ENCODE measurements around the gene TMEM167A. TPM values are rescaled to one million over a fixed set of nuclear protein-coding genes. Genes with fewer than 3 reads are reported as not detected.
A peak's percentile ranks its signal among the peaks of the same experiment; 100 is the strongest.

TMEM167A gene
- total RNA-seq, 2 donors from 2014 or later = 124 to 134 TPM

GRCh38 chr5:83099445-83099844, 22.3 kb upstream of the TMEM167A start:
- TF ChIP-seq CTCF (conservative IDR thresholded peaks at IDR 0.05) = no peak
- no peak overlapping the region for H3K9ac ChIP-seq (ENCODE audit: extremely low read depth, low read length, poor library complexity, severe bottlenecking)
- H3K9me3 ChIP-seq (ENCODE audit: control insufficient read depth, low read length) = no peaks in the 10 kb centered on the region
- DNase-seq = no peak
- Mint-ChIP-seq H3K27me3 (ENCODE audit: insufficient read depth) (peaks cover 1% of the 10 kb centered on the region), H3K4me3 (no peak overlapping the region), H3K4me1 (peaks cover 29% of the 10 kb centered on the region), H3K27ac (no peak overlapping the region), H3K9me3 (peaks cover 2% of the 10 kb centered on the region), H3K36me3 (ENCODE audit: low read depth) (no peaks in the 10 kb centered on the region)
- peaks cover 20% of the 10 kb centered on the region for H3K4me1 ChIP-seq (ENCODE audit: control insufficient read depth, insufficient read depth, low read length)
- H3K27me3 ChIP-seq (ENCODE audit: control insufficient read depth, insufficient read depth, low read length, poor library complexity, severe bottlenecking) = no peaks in the 10 kb centered on the region
- H3K36me3 ChIP-seq (ENCODE audit: control insufficient read depth, insufficient read depth, low read length) = no peaks in the 10 kb centered on the region
- 11 to 41% methylated on average over 1 of the region's 1 CpG for WGBS, 2 experiments (ENCODE audit: insufficient coverage in 1 of 2, insufficient read length in 1 of 2)
- H3K4me3 ChIP-seq (ENCODE audit: low read length) = peak overlapping the region; percentile 32
- no peak overlapping the region for H3K27ac ChIP-seq (ENCODE audit: low read depth, low read length)

- DNase-seq = no peak
- Histone ChIP-seq H3K4me3 (ENCODE audit: low read length) (peak overlapping the region; percentile 32), H3K4me1 (ENCODE audit: control insufficient read depth, insufficient read depth, low read length) (peaks cover 20% of the 10 kb centered on the region), H3K27me3 (ENCODE audit: control insufficient read depth, insufficient read depth, low read length, poor library complexity, severe bottlenecking) (no peaks in the 10 kb centered on the region), H3K36me3 (ENCODE audit: control insufficient read depth, insufficient read depth, low read length) (no peaks in the 10 kb centered on the region), H3K9me3 (ENCODE audit: control insufficient read depth, low read length) (peaks cover 1% of the 10 kb centered on the region), H3K9ac (ENCODE audit: extremely low read depth, low read length, poor library complexity, severe bottlenecking) (no peak overlapping the region), H3K27ac (ENCODE audit: low read depth, low read length) (no peak overlapping the region)
- H3K36me3 Mint-ChIP-seq (ENCODE audit: low read depth) = peaks cover 2% of the 10 kb centered on the region
- H3K9me3 Mint-ChIP-seq = peaks cover 5% of the 10 kb centered on the region
- TF ChIP-seq CTCF (conservative IDR thresholded peaks at IDR 0.05) = no peak
- peaks cover 1% of the 10 kb centered on the region for H3K27me3 Mint-ChIP-seq (ENCODE audit: insufficient read depth)
- H3K27ac Mint-ChIP-seq = no peak overlapping the region
- H3K4me3 Mint-ChIP-seq = no peak overlapping the region
- H3K4me1 Mint-ChIP-seq = peaks cover 29% of the 10 kb centered on the region
These were observed 21.8 kb upstream of the TMEM167A start for GRCh38 chr5:83099001-83099400.

DNA sequence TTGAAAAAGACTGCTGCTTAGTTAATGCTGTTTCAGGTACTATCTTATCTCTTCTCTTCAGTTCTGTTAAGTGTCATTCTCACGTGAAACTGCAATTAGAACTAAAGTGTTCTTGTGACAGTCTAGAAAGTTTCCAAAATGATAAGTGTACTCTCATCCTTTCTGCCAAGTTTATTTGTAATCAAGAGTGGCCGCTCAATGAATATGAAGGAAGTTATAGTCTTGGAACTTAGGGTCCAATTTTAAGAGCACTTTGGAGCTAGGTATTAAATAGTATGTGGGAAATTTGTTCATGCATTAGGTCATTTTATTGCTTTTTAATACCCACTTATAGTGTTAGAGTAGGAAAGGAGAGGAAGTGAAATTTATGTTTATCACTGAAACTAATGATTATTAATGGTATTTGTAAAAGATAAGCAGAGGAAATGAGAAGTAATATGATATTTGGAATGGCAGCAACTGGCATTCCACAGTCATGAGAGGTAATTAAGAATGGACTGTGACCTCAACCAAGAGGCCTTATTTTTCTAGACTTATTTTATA, 20.6 kb upstream of the TMEM167A start:
- no peaks in the 10 kb centered on the region for H3K27me3 ChIP-seq (ENCODE audit: control insufficient read depth, insufficient read depth, low read length, poor library complexity, severe bottlenecking)
- no peak overlapping the region for H3K4me3 Mint-ChIP-seq
- TF ChIP-seq CTCF (conservative IDR thresholded peaks at IDR 0.05) = no peak
- H3K9me3 ChIP-seq (ENCODE audit: control insufficient read depth, low read length) = peaks cover 14% of the 10 kb centered on the region
- WGBS, 2 experiments (ENCODE audit: insufficient coverage in 1 of 2, insufficient read length in 1 of 2) = 71 to 75% methylated on average over 2 of the region's 2 CpGs
- peaks cover 20% of the 10 kb centered on the region for H3K4me1 ChIP-seq (ENCODE audit: control insufficient read depth, insufficient read depth, low read length)
- peaks cover 1% of the 10 kb centered on the region for H3K27me3 Mint-ChIP-seq (ENCODE audit: insufficient read depth)
- DNase-seq = no peak
- H3K36me3 Mint-ChIP-seq (ENCODE audit: low read depth) = peaks cover 9% of the 10 kb centered on the region
- no peak overlapping the region for H3K4me3 ChIP-seq (ENCODE audit: low read length)
- peaks cover 17% of the 10 kb centered on the region for H3K9me3 Mint-ChIP-seq
- no peak overlapping the region for H3K9ac ChIP-seq (ENCODE audit: extremely low read depth, low read length, poor library complexity, severe bottlenecking)
- H3K36me3 ChIP-seq (ENCODE audit: control insufficient read depth, insufficient read depth, low read length) = no peaks in the 10 kb centered on the region
- H3K27ac ChIP-seq (ENCODE audit: low read depth, low read length) = no peak overlapping the region
- H3K27ac Mint-ChIP-seq = no peak overlapping the region
- H3K4me1 Mint-ChIP-seq = peaks cover 29% of the 10 kb centered on the region
